WTC11 (cell line): ENCODE data around the gene BZW2. TPM values are rescaled to one million over a fixed set of nuclear protein-coding genes. Genes with fewer than 3 reads are reported as not detected.

ENCODE experiments used
- ATAC-seq: fragments of 200-7000 bp; cut with Tn5 transposase; 2 replicates; pipeline ENCODE4 v1.10.0; 2021; ENCODE audit warnings: mild to moderate bottlenecking, moderate library complexity
- CTCF ChIA-PET: fragments of 300-600 bp; sonication (Branson Sonifier 250); formaldehyde crosslinking; loops from one replicate; lab custom pipeline; 2021; ENCODE audit warnings: antibody characterized with exemption; lab: Charles Lee
- POLR2A ChIA-PET: fragments of 350-600 bp; sonication (Branson Sonifier 250); formaldehyde crosslinking; loops from one replicate; lab custom pipeline; 2021; ENCODE audit warnings: antibody characterized with exemption; lab: Charles Lee
- DNase-seq: peaks from one replicate; pipeline ENCODE4 v3.0.0; 2021; ENCODE audit warnings: low spot score
- H3K27ac Mint-ChIP-seq: 2 replicates; pipeline ENCODE4 v1.8.0; 2021; ENCODE audit warnings: mixed read lengths
- H3K27me3 Mint-ChIP-seq: 2 replicates; pipeline ENCODE4 v1.8.0; 2021; ENCODE audit warnings: low read depth, mild to moderate bottlenecking, moderate library complexity, mixed read lengths
- H3K36me3 Mint-ChIP-seq: 2 replicates; pipeline ENCODE4 v1.8.0; 2021; ENCODE audit warnings: mixed read lengths
- H3K4me1 Mint-ChIP-seq: 2 replicates; pipeline ENCODE4 v1.8.0; 2022; ENCODE audit warnings: mixed read lengths
- H3K4me3 Mint-ChIP-seq: 2 replicates; pipeline ENCODE4 v1.8.0; 2021; ENCODE audit warnings: mild to moderate bottlenecking, moderate library complexity, mixed read lengths
- H3K9me3 Mint-ChIP-seq: 2 replicates; pipeline ENCODE4 v1.8.0; 2021; ENCODE audit warnings: mixed read lengths
- ATF1 ChIP-seq: sonication (generic); formaldehyde crosslinking; IDR thresholded peaks from 2 replicates; pipeline ENCODE4 v1.8.1; 2023; ENCODE audit warnings: mild to moderate bottlenecking, moderate library complexity, missing genetic modification reagents
- EMX1 ChIP-seq: fragments of 250-450 bp; sonication (Bioruptor Pico); IDR thresholded peaks from 2 replicates; pipeline ENCODE4 v1.8.0; 2021; ENCODE audit warnings: mild to moderate bottlenecking
- FOXJ3 ChIP-seq: sonication (generic); formaldehyde crosslinking; IDR thresholded peaks from 2 replicates; pipeline ENCODE4 v1.9.0; 2021; ENCODE audit warnings: missing genetic modification reagents, mild to moderate bottlenecking, borderline replicate concordance
- OVOL2 ChIP-seq: fragments of 250-450 bp; sonication (Bioruptor Pico); IDR thresholded peaks from 2 replicates; pipeline ENCODE4 v1.9.0; 2021; ENCODE audit warnings: mild to moderate bottlenecking, borderline replicate concordance
- PRRX2 ChIP-seq: fragments of 250-450 bp; sonication (Bioruptor Pico); IDR thresholded peaks from 2 replicates; pipeline ENCODE4 v1.8.0; 2021; ENCODE audit warnings: mild to moderate bottlenecking
- RELA ChIP-seq: sonication (generic); formaldehyde crosslinking; IDR thresholded peaks from 2 replicates; pipeline ENCODE4 v1.8.1; 2022; ENCODE audit warnings: missing genetic modification reagents, mild to moderate bottlenecking, borderline replicate concordance
- SMAD3 ChIP-seq: sonication (generic); formaldehyde crosslinking; IDR thresholded peaks from 2 replicates; pipeline ENCODE4 v1.8.0; 2022; ENCODE audit warnings: missing genetic modification reagents, mild to moderate bottlenecking, borderline replicate concordance
- SOX15 ChIP-seq: fragments of 250-450 bp; sonication (Bioruptor Pico); IDR thresholded peaks from 2 replicates; pipeline ENCODE4 v1.9.0; 2021; ENCODE audit warnings: mild to moderate bottlenecking
- TEAD4 ChIP-seq: sonication (generic); formaldehyde crosslinking; IDR thresholded peaks from 2 replicates; pipeline ENCODE4 v1.8.0; 2022; ENCODE audit warnings: mild to moderate bottlenecking, missing genetic modification reagents
- ZBTB21 ChIP-seq: sonication (generic); formaldehyde crosslinking; IDR thresholded peaks from 2 replicates; pipeline ENCODE4 v1.8.1; 2023; ENCODE audit warnings: mild to moderate bottlenecking, missing genetic modification reagents, borderline replicate concordance
- ZNF317 ChIP-seq: sonication (generic); formaldehyde crosslinking; IDR thresholded peaks from 2 replicates; pipeline ENCODE4 v1.8.1; 2023; ENCODE audit warnings: low read depth, mild to moderate bottlenecking, moderate library complexity, missing genetic modification reagents, borderline replicate concordance
- ZNF423 ChIP-seq: fragments of 250-450 bp; sonication (Bioruptor Pico); IDR thresholded peaks from 2 replicates; pipeline ENCODE4 v2.1.2; 2022; ENCODE audit warnings: mild to moderate bottlenecking, moderate library complexity
- total RNA-seq: library from RNA; stranded (reverse); gene quantifications from 3 replicates; pipeline ENCODE4 v1.2.3, GENCODE V29; 2021
- TF ChIP-seq, protein P1 (sequence below): sonication (generic); formaldehyde crosslinking; IDR thresholded peaks from 2 replicates; pipeline ENCODE4 v1.8.1; 2023; ENCODE audit warnings: mild to moderate bottlenecking, moderate library complexity, missing genetic modification reagents
- TF ChIP-seq, protein P2 (sequence below): fragments of 250-450 bp; sonication (Bioruptor Pico); conservative IDR thresholded peaks from 2 replicates; pipeline ENCODE4 v1.9.0; 2021; ENCODE audit warnings: mild to moderate bottlenecking
- TF ChIP-seq, protein P3 (sequence below): sonication (generic); formaldehyde crosslinking; IDR thresholded peaks from 2 replicates; pipeline ENCODE4 v1.8.0; 2022; ENCODE audit warnings: mild to moderate bottlenecking, missing genetic modification reagents
- TF ChIP-seq, protein P4 (sequence below): fragments of 250-450 bp; sonication (Bioruptor Pico); IDR thresholded peaks from 2 replicates; pipeline ENCODE4 v1.9.0; 2021; ENCODE audit warnings: mild to moderate bottlenecking
- TF ChIP-seq, protein P5 (sequence below): sonication (generic); formaldehyde crosslinking; IDR thresholded peaks from 2 replicates; pipeline ENCODE4 v1.8.1; 2023; ENCODE audit warnings: mild to moderate bottlenecking, missing genetic modification reagents, borderline replicate concordance
- TF ChIP-seq, protein P6 (sequence below): fragments of 250-450 bp; sonication (Bioruptor Pico); IDR thresholded peaks from 2 replicates; pipeline ENCODE4 v1.9.0; 2021; ENCODE audit warnings: mild to moderate bottlenecking, borderline replicate concordance

BZW2 gene
- total RNA-seq, 1 experiment from 2014 or later = 105 TPM

DNA sequence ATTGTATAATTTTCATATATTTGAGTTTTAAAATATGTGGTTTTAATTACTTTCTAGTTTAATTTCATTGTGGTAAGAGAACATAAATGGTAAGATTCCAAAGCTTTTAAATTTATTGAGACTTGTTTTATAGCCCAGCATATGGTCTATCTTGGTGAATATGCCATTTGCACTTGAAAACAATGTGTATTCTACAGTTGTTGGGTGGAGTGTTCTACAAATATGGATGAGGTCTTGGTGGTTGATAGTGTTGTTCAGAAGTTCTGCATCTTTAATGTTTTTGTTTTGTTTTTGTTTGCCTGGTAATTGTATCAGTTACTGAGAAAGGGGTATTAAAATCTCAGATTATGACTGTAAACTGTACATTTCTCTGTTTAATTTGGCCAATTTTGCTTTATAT is 69.9 kb downstream of the BZW2 start:
- Mint-ChIP-seq H3K27me3 (no peaks in the 10 kb centered on the region), H3K4me1 (peaks cover 9% of the 10 kb centered on the region), H3K27ac (no peak overlapping the region), H3K4me3 (no peak overlapping the region), H3K9me3 (no peaks in the 10 kb centered on the region), H3K36me3 (no peaks in the 10 kb centered on the region; the same call in 1 of the 2 replicates)
- TF ChIP-seq PRRX2 (CRISPR knock-in tag) = no peak
- TF ChIP-seq, protein P1, sequence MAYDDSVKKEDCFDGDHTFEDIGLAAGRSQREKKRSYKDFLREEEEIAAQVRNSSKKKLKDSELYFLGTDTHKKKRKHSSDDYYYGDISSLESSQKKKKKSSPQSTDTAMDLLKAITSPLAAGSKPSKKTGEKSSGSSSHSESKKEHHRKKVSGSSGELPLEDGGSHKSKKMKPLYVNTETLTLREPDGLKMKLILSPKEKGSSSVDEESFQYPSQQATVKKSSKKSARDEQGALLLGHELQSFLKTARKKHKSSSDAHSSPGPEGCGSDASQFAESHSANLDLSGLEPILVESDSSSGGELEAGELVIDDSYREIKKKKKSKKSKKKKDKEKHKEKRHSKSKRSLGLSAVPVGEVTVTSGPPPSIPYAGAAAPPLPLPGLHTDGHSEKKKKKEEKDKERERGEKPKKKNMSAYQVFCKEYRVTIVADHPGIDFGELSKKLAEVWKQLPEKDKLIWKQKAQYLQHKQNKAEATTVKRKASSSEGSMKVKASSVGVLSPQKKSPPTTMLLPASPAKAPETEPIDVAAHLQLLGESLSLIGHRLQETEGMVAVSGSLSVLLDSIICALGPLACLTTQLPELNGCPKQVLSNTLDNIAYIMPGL (CRISPR knock-in tag) = no peak
- no peak for TF ChIP-seq SOX15
- TF ChIP-seq OVOL2 (CRISPR knock-in tag) = no peak
- TF ChIP-seq, protein P2, sequence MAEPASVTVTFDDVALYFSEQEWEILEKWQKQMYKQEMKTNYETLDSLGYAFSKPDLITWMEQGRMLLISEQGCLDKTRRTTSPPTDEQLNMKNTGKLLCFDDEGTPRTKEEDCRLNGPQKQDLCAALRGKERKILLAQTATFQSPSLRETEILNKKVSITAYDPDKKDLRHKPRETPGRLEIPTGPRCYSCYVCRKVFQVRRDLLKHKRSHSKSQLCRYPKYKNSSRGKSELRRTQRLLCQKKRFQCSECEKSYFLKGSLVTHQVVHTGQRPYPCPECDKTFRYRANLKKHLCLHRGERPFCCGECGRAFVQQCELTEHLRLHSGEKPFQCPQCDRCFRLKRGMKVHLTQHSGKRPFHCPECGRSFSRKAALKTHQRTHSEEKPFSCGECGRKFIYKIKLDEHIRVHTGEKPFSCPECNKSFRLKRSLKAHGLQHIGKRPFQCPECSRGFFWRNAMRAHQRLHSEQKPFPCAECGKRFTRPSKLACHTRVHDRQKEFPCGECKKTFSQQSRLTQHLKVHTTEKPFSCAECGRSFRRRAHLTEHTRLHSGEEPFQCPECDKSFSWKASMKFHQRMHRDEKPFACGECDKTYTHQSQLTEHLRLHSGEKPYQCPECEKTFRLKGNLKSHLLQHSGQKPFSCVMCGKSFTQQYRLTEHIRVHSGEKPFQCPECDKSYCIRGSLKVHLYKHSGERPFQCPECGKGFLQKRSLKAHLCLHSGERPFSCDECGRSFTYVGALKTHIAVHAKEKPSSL = no peak
- TF ChIP-seq ZBTB21 (CRISPR knock-in tag) = no peak
- TF ChIP-seq EMX1 (CRISPR knock-in tag) = no peak
- TF ChIP-seq TEAD4 (CRISPR knock-in tag) = no peak
- TF ChIP-seq, protein P3, sequence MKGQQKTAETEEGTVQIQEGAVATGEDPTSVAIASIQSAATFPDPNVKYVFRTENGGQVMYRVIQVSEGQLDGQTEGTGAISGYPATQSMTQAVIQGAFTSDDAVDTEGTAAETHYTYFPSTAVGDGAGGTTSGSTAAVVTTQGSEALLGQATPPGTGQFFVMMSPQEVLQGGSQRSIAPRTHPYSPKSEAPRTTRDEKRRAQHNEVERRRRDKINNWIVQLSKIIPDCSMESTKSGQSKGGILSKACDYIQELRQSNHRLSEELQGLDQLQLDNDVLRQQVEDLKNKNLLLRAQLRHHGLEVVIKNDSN (CRISPR knock-in tag) = no peak
- TF ChIP-seq, protein P4, sequence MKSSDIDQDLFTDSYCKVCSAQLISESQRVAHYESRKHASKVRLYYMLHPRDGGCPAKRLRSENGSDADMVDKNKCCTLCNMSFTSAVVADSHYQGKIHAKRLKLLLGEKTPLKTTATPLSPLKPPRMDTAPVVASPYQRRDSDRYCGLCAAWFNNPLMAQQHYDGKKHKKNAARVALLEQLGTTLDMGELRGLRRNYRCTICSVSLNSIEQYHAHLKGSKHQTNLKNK = no peak
- no peak for TF ChIP-seq ZNF423 (CRISPR knock-in tag)
- TF ChIP-seq, protein P5, sequence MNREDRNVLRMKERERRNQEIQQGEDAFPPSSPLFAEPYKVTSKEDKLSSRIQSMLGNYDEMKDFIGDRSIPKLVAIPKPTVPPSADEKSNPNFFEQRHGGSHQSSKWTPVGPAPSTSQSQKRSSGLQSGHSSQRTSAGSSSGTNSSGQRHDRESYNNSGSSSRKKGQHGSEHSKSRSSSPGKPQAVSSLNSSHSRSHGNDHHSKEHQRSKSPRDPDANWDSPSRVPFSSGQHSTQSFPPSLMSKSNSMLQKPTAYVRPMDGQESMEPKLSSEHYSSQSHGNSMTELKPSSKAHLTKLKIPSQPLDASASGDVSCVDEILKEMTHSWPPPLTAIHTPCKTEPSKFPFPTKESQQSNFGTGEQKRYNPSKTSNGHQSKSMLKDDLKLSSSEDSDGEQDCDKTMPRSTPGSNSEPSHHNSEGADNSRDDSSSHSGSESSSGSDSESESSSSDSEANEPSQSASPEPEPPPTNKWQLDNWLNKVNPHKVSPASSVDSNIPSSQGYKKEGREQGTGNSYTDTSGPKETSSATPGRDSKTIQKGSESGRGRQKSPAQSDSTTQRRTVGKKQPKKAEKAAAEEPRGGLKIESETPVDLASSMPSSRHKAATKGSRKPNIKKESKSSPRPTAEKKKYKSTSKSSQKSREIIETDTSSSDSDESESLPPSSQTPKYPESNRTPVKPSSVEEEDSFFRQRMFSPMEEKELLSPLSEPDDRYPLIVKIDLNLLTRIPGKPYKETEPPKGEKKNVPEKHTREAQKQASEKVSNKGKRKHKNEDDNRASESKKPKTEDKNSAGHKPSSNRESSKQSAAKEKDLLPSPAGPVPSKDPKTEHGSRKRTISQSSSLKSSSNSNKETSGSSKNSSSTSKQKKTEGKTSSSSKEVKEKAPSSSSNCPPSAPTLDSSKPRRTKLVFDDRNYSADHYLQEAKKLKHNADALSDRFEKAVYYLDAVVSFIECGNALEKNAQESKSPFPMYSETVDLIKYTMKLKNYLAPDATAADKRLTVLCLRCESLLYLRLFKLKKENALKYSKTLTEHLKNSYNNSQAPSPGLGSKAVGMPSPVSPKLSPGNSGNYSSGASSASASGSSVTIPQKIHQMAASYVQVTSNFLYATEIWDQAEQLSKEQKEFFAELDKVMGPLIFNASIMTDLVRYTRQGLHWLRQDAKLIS (CRISPR knock-in tag) = no peak
- no peak for TF ChIP-seq SMAD3 (CRISPR knock-in tag)
- TF ChIP-seq ATF1 (CRISPR knock-in tag) = no peak
- TF ChIP-seq RELA (CRISPR knock-in tag) = no peak
- no peak for TF ChIP-seq FOXJ3
- no peak for TF ChIP-seq ZNF317 (CRISPR knock-in tag)
- DNase-seq (no peak), ATAC-seq (no peak)
- ChIA-PET POLR2A (no interaction called here), CTCF (no interaction called here)

DNA sequence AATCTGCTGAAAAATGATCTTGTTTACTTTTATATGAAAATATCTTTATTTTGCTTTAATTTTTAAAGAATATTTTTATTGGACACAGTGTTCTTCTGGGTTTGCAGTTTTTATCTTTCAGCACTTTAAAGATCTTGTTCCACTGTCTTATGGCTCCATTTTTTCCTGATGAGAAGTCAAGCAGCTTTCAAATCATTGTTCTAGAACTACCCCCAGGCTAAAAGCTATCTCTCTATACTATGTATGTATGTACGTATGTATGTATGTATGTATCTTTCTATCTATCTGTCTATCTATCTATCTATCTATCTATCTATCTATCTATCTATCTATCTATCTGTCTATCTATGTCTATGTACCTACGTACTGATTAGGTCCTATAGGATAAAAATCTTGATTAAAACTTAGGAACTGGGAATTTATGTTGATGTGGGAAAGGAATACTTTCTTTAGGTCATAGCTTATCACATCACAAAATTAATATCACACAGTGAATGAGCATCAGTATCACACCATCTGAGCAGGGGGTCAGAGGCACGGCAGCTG is 72.2 kb downstream of the BZW2 start:
- ATAC-seq (no peak), DNase-seq (no peak)
- no peak overlapping the region for H3K4me3 Mint-ChIP-seq
- no peaks in the 10 kb centered on the region for H3K9me3 Mint-ChIP-seq
- H3K4me1 Mint-ChIP-seq = peaks cover 4% of the 10 kb centered on the region
- H3K27ac Mint-ChIP-seq = no peak overlapping the region
- ChIA-PET POLR2A (no interaction called here), CTCF (no interaction called here)
- H3K27me3 Mint-ChIP-seq = no peaks in the 10 kb centered on the region
- no peaks in the 10 kb centered on the region; the same call in 1 of the 2 replicates for H3K36me3 Mint-ChIP-seq
- no peak for TF ChIP-seq FOXJ3
- TF ChIP-seq, protein P6, sequence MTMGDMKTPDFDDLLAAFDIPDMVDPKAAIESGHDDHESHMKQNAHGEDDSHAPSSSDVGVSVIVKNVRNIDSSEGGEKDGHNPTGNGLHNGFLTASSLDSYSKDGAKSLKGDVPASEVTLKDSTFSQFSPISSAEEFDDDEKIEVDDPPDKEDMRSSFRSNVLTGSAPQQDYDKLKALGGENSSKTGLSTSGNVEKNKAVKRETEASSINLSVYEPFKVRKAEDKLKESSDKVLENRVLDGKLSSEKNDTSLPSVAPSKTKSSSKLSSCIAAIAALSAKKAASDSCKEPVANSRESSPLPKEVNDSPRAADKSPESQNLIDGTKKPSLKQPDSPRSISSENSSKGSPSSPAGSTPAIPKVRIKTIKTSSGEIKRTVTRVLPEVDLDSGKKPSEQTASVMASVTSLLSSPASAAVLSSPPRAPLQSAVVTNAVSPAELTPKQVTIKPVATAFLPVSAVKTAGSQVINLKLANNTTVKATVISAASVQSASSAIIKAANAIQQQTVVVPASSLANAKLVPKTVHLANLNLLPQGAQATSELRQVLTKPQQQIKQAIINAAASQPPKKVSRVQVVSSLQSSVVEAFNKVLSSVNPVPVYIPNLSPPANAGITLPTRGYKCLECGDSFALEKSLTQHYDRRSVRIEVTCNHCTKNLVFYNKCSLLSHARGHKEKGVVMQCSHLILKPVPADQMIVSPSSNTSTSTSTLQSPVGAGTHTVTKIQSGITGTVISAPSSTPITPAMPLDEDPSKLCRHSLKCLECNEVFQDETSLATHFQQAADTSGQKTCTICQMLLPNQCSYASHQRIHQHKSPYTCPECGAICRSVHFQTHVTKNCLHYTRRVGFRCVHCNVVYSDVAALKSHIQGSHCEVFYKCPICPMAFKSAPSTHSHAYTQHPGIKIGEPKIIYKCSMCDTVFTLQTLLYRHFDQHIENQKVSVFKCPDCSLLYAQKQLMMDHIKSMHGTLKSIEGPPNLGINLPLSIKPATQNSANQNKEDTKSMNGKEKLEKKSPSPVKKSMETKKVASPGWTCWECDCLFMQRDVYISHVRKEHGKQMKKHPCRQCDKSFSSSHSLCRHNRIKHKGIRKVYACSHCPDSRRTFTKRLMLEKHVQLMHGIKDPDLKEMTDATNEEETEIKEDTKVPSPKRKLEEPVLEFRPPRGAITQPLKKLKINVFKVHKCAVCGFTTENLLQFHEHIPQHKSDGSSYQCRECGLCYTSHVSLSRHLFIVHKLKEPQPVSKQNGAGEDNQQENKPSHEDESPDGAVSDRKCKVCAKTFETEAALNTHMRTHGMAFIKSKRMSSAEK (CRISPR knock-in tag) = no peak
- TF ChIP-seq, protein P2 = no peak
